ENCODE measurements around the gene PLPPR1.

DNA sequence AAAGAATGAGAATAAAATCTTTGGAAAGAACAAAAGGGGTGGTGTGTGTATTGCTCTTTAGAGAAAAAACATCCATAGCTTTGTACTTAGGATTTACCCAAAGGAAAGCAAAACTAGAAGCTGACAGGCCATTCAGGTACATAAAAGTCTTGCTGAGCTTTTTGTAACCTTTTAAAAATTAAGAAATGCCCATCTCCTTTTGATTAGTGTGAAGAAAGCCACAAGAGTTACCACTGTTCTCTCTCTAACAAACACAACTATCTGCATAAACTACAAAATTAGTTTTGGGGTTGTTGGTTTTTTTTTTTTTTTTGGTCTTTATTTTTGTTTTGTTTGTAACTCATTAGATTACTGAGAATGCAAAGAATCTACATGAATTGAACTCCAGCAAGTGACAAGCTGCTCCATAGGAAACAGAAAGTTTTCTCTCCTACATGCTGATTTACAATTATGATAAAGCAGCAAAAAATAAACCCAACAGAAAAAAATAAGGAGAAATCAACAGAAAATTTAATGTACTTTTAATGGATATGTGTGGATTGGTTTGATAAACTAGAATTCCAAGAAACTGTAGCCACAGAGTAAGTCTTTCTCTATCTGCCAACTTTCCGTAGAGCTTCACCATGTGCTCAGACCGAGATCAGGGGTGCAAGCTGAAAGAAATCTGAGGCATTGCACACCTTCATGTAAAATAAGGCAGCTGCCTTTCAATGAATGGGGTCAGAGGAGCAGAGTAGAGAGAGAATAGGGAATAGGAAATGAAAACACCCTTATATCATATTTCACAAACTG, 344.0 kb downstream of the PLPPR1 start:
- TF ChIP-seq, protein P1, sequence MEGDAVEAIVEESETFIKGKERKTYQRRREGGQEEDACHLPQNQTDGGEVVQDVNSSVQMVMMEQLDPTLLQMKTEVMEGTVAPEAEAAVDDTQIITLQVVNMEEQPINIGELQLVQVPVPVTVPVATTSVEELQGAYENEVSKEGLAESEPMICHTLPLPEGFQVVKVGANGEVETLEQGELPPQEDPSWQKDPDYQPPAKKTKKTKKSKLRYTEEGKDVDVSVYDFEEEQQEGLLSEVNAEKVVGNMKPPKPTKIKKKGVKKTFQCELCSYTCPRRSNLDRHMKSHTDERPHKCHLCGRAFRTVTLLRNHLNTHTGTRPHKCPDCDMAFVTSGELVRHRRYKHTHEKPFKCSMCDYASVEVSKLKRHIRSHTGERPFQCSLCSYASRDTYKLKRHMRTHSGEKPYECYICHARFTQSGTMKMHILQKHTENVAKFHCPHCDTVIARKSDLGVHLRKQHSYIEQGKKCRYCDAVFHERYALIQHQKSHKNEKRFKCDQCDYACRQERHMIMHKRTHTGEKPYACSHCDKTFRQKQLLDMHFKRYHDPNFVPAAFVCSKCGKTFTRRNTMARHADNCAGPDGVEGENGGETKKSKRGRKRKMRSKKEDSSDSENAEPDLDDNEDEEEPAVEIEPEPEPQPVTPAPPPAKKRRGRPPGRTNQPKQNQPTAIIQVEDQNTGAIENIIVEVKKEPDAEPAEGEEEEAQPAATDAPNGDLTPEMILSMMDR (IDR thresholded peaks at IDR 0.05) = no peak
- no peak for TF ChIP-seq POLR2A (IDR thresholded peaks at IDR 0.05)
